ENCODE data around the gene OR5W2. TPM values are rescaled to one million over a fixed set of nuclear protein-coding genes. Genes with fewer than 3 reads are reported as not detected.

Gene OR5W2
- total and polyA plus RNA-seq, 4 donors = not detected

Small RNA genes within 50 kb of the gene (small RNA-seq; reads per million reads assigned to genes)
- not detected for gene AC036111.3 (ENCODE audit: low replicate concordance)

Other genes starting within 250 kb of the OR5W2 start
- gene OR5D13, start 141.1 kb downstream of the OR5W2 start, total RNA-seq = not detected
- not detected for gene OR5D13, start 141.1 kb downstream of the OR5W2 start, polyA plus RNA-seq
- gene OR5D14, start 119.0 kb downstream of the OR5W2 start, total RNA-seq = not detected
- not detected for gene OR5D14, start 119.0 kb downstream of the OR5W2 start, polyA plus RNA-seq
- not detected for gene OR5L1, start 103.2 kb downstream of the OR5W2 start, total RNA-seq
- not detected for gene OR5L1, start 103.2 kb downstream of the OR5W2 start, polyA plus RNA-seq
- gene OR5D18, start 95.0 kb downstream of the OR5W2 start, total RNA-seq = not detected
- not detected for gene OR5D18, start 95.0 kb downstream of the OR5W2 start, polyA plus RNA-seq
- not detected for gene OR5L2, start 87.4 kb downstream of the OR5W2 start, total RNA-seq
- gene OR5L2, start 87.4 kb downstream of the OR5W2 start, polyA plus RNA-seq = not detected
- not detected for gene OR5D16, start 75.8 kb downstream of the OR5W2 start, total RNA-seq
- not detected for gene OR5D16, start 75.8 kb downstream of the OR5W2 start, polyA plus RNA-seq
- gene TRIM51, start 31.3 kb downstream of the OR5W2 start, total RNA-seq = not detected
- not detected for gene TRIM51, start 31.3 kb downstream of the OR5W2 start, polyA plus RNA-seq
- not detected for gene OR5I1, start 21.8 kb upstream of the OR5W2 start, total RNA-seq
- not detected for gene OR5I1, start 21.8 kb upstream of the OR5W2 start, polyA plus RNA-seq
- not detected for gene OR10AG1, start 55.4 kb upstream of the OR5W2 start, total RNA-seq
- not detected for gene OR10AG1, start 55.4 kb upstream of the OR5W2 start, polyA plus RNA-seq
- not detected for gene OR5F1, start 80.0 kb upstream of the OR5W2 start, total RNA-seq
- not detected for gene OR5F1, start 80.0 kb upstream of the OR5W2 start, polyA plus RNA-seq
- gene OR5AS1, start 113.1 kb upstream of the OR5W2 start, total RNA-seq = not detected
- gene OR5AS1, start 113.1 kb upstream of the OR5W2 start, polyA plus RNA-seq = not detected
- gene OR8I2, start 178.7 kb upstream of the OR5W2 start, total RNA-seq = not detected
- not detected for gene OR8I2, start 178.7 kb upstream of the OR5W2 start, polyA plus RNA-seq
- not detected for gene OR8H2, start 189.1 kb upstream of the OR5W2 start, total RNA-seq
- gene OR8H2, start 189.1 kb upstream of the OR5W2 start, polyA plus RNA-seq = not detected
- gene OR8H3, start 207.8 kb upstream of the OR5W2 start, total RNA-seq = not detected
- gene OR8H3, start 207.8 kb upstream of the OR5W2 start, polyA plus RNA-seq = not detected
- not detected for gene OR8J3, start 225.6 kb upstream of the OR5W2 start, total RNA-seq
- not detected for gene OR8J3, start 225.6 kb upstream of the OR5W2 start, polyA plus RNA-seq
- gene OR8K5, start 245.7 kb upstream of the OR5W2 start, total RNA-seq = not detected
- gene OR8K5, start 245.7 kb upstream of the OR5W2 start, polyA plus RNA-seq = not detected